Activated CD4-positive, alpha-beta T cell treated with anti-CD3 and anti-CD28 coated beads, Interleukin-2, amount 50 U/mL, for 16 hours (primary cell): ENCODE data around the gene TMEFF1.

ENCODE experiments used
- DNase-seq: peaks from one replicate; pipeline ENCODE4 v3.0.0-alpha.2; 2020

TMEFF1 gene

GRCh38 chr9:100626949-100627348 is 154.0 kb downstream of the TMEFF1 start:
- DNase-seq, result no peak
